GM18867 (cell line): ENCODE results near the gene ACTR2.
"Not testable (repeated sequence)": the region's sequence is repeated elsewhere in the genome, so short reads cannot be mapped to it uniquely, and the experiment has no call there.

Experiments used
- ATAC-seq: cut with Tn5 transposase; IDR thresholded peaks from one replicate; pipeline ENCODE4 v1.9.1; 2021; ENCODE audit warnings: mild to moderate bottlenecking, moderate library complexity; ENCODE audit not compliant: unreplicated experiment

Gene ACTR2

DNA sequence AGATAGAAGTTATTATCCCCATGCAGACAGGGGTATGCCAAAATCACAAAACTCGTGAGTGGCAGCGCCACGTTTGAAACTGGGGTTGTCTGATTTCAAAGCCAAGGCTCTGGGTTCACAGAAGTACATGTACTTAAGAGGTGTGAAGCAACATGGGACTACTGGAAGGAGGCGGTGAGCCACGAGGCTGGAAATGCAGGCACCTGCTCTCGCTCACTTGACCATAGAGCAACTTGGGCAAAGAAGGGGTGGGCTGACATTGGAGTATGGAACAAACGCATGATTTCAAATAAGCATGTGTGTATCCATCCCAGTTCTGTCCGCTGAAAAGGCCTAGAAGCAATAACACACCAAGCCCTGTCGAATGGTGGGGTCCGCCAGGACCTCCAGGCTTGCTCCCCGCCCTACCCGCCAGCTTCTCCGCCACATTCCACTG lies 593 bp upstream of the ACTR2 start:
- peak; percentile 15 for ATAC-seq

DNA sequence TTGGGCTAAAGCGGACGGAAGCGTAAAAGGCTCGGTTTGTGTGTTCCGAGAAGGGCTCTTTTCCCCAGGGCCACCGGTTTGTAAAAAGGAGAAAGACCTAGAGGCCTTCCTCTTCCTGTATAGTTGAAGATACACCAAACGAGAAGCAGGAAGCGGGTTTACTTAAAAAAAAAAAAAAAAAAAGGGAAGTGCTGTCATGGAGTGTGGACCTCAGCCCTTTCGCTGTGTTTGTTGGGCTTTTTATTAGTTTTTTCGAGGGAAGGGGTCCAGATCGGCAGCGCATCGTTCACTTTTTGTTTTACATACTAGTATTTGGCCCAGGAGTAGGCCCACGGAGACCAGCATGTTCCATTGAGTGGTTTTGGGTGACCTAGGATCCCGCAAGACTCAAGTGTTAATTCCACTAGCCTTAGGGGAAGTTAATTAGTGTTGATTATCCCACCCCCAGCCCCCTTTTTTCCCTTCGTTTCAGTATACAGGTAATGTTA lies 676 bp downstream of the ACTR2 start:
- peak; percentile 28 for ATAC-seq

DNA sequence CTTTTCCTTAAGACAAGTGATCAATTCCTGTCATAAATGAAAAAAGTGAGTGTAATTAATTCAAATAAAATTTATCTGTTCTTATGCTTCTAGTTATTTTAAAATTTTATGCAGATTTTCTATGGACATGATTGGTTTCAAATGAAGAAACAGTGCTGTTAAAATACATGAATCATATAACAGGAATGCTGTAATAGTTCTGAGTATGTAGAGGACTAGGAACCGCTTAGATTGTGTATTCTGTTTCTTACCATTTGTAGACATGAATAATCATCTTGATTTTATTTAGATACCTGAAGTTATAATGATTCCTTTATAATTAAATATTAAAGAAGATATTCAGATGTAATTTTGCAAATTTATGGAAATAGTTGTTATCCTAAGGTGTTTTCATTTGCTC lies 3.5 kb downstream of the ACTR2 start:
- no peak for ATAC-seq

DNA sequence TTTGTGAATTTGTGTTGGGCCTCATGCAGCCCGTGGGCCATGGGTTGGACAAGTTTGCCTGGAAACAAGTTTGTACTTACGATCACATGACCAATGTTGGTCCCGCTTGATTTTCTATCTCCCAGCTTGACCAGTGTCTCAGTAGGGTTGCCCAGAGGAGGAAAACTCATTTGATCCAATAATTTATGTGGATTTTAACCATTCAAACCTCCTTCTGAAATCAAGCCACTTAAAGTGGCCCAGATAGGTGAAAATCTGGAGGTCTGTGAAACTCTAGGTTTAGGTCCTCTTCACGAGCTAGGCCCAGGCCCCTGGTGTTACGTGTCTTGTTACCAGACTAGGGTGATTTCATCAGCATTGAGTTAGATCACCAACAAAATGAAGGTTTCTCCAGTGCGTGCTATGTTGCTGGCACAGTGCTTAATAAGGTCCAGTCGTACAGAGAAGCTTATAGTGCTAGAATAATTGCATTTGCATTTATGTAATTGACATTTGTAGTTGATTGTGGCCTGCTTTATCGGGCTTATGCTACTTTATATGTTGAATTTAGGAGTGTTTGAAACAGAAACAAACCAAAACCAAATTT lies 4.4 kb downstream of the ACTR2 start:
- no peak for ATAC-seq

DNA sequence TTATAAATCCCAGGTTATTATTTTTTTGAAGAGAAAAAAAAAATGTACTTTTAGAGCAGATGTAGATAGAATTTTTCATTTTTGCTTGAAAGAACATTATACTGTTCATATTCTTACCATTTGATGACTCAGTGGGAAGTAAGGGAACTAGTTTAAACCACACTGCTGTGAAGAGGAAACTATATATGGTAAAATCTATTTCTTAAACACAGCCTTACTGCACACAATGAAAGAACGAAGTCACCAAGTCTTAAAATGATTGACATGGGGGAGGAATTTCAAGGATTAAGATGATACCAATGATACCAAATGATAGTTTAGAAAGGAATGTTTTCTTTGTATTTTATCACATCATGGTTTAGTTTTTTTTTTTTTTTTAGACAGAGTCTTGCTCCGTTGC lies 5.0 kb downstream of the ACTR2 start:
- no peak for ATAC-seq

DNA sequence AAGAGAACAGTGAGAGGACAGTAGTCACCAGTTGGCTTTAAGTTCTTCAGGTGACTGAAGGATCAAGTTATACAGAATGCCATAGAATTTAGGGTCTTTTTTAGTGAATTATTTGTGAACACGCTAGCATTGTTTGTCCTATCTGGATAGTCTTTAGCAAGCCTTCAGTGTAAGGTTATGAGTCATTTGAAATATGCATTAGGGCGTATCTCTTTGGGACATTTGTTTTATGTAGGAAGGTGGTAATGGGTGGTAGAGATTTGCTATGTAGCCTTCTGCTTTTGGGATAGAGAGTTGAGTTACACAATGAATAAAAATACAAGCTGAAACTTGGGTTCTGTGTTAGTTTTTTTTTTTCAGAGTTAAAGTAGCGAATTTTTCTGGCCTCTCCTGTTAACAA lies 13.0 kb downstream of the ACTR2 start:
- no peak for ATAC-seq

DNA sequence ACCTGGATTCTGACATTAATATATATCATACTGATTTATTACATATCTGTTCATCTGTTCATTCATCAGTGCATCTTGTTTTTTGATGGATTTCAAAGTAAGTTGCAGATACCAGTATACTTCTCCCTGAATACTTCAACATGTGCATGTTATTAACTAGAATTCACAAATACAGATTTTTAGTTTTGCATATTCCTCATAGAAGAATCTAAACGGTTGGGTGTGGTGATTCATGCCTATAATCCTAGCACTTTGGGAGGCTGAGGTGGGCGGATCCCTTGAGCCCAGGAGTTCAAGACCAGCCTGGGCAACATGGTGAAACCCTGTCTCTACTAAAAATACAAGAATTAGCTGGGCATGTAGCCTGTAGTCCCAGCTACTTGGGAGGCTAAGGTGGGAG lies 16.8 kb downstream of the ACTR2 start:
- ATAC-seq = not testable (repeated sequence)

DNA sequence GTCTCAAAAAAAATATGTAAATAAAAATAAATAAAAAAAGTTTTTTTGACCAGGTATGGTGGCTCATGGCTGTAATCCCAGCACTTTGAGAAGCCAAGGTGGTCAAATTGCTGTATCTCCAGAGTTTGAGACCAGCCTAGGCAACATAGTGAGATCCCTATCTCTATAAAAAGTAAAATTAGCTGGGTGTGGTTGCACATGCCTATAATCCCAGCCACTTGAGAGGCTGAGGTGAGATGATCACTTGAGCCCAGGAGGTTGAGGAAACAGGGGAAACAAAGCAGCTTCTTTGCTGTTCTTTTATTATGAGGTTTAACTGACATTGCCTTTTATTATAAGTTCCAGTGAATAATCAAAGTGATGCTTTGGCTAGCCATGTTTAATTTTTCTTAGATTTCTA lies 25.0 kb downstream of the ACTR2 start:
- no peak for ATAC-seq

DNA sequence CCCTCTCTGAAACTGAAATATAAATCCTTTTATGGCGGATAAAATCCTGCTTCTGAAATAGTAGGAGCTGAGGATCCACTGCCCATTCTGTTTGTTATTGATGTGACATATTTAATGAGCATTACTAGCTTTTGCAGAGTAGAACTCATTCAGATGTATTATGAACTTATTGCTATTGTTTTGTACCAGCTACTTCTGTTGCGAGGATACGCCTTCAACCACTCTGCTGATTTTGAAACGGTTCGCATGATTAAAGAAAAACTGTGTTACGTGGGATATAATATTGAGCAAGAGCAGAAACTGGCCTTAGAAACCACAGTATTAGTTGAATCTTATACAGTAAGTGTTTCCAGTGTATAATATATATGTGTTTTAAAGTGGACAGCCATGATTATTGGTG lies 27.7 kb downstream of the ACTR2 start:
- no peak for ATAC-seq

DNA sequence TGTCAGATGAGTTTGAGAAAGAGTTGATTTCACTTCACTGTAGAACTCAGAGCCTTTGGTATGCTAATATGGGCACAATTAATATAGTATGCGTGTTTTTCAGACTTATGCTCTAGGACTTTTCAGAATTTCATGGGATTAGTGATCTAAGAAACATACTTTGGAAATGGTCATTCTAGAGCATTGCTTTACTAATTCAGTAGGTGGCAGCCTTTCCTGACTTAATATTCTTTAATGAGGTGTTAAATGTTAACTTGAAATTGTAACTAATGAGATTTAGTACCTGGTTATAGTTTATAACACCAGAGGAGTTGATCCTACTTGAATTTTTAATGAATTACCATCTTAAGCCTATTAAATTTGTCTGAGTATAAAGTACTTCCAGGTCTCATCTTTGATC lies 28.4 kb downstream of the ACTR2 start:
- no peak for ATAC-seq

DNA sequence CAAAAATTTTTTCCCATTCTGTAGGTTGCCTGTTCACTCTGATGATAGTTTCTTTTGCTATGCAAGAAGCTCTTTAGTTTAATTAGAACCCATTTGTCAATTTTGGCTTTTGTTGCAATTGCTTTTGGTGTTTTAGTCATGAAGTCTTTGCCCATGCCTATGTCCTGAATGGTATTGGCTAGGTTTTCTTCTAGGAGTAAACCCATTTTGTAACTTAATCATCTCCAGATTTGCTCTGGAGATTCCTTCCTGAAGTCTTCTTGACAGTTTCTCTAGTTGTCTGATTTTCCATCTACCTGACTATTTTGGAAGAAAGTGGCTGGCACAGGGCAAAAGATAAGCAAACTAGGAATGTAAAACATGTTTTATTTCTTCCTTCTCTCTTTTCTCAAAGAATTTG lies 30.2 kb downstream of the ACTR2 start:
- ATAC-seq = not testable (repeated sequence)

DNA sequence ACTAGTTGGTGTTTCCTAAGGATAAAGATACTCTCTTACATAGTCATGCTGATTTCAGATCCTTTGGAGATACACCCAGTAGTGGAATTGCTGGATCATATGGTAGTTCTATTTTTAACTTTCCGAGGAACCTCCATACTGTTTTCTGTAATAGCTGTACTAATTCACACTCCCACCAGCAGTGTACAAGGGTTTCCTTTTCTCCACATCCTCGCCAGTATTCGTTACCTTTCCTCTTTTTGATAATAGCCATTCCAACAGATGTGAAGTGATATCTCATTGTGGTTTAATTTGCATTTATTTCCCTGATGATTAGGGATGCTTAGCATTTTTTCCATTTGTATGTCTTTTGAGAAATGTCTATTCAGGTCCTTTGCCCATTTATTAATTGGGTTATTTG lies 34.0 kb downstream of the ACTR2 start:
- no peak for ATAC-seq

DNA sequence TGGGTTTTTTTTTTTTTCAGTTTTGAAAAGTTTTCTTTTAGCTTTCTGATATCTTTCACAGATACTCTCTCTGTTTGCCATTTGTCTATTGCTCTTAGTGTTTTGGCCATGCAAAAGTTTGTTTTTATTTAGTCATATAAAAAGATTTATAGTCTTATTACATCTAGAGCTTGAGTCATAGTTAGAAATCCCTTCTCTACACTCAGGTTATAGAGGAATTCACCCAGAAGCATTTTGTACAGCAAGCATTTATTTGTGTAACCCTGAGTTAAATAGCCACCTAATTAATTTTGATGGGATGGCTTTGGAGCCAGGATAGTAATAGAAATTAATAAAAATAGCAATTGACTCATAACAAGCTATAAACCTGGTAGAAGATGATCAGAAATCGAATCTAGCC lies 35.6 kb downstream of the ACTR2 start:
- no peak for ATAC-seq

DNA sequence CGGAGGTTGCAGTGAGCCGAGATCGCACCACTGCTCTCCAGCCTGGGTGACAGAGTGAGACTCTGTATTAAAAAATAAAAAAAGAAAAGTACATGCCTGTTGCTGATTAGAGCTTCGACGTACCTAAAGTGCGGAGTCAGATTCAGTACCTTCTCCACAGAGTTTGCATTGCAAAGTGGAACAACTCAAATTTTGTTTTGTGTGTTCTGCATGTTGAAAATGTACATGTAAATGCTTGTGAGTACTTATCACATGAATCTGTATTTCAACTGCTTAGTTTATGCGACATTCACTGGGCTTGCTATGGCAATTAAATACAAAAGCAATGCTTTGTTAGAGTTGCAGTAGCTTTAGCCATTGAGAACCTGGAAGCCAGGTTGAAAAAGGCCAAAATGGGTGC lies 36.4 kb downstream of the ACTR2 start:
- ATAC-seq = no peak

DNA sequence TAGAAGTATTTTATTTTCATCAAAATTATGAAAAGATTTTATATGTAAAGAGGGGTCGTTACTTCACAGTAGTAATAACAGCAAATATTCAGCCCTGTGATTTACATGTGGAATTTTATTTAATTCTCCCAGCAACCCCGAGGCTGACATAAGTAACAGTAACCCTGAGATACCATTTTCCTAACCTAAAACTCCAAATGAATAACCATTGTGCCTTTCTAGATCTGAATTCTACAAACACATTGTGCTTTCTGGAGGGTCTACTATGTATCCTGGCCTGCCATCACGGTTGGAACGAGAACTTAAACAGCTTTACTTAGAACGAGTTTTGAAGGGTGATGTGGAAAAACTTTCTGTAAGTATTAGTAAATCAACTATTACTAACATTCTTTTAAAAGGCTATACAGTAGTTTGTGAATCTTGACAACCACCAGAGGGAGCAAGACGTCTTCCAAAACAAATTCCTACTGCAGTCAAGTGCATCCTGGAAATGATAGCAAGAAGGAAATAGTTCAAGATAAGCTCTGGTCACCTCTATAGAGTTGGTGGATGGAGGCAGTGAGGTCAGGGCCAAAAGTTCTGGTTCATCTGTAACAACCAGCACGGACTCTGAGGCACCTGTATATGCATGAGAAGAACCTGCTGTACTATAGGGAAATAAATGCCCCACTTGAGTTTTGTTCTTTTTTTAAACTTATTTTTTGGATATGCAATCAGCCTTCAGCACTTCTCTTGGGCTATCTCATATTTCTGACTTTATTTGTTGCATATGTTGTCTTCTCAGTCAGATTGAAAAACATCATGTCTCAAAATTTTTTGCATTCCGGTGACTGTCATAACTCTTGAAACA lies 37.4 kb downstream of the ACTR2 start:
- no peak for ATAC-seq

DNA sequence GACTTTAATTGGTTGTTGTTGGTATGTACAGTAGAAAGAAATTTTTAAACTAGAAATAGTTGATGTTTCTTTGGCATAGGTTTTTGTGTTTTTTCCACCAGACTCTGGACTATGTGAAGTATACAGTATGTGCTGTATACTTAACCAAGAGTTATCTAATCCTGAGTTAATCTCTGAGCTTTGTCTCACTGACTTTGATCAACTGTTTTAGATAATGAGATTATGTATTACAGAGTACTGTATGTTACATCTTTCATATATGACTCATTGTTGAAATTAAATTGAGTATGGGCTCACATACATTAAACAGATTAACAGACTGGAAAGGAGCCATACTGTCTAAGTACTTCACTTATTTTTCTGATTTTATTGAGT lies 38.0 kb downstream of the ACTR2 start:
- ATAC-seq = no peak

DNA sequence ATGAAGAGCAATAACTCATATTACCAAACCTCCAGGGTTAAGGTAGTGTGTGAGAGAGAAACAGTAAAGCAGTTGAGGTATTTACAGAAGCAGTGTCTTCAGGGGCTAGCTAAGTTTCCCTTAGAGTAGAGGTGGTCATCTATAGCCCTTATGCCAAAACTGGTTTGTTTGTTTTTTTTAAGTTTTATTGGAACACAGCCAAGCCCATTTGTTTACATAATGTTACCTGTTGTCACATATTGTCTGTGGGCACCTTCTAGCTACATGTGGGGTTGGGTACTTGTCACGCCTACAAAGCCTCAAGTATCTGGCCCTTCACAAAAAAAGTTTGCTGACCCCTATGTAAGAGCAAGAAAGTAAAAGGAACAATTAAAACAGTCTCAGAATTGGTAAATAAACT lies 39.4 kb downstream of the ACTR2 start:
- ATAC-seq = no peak

DNA sequence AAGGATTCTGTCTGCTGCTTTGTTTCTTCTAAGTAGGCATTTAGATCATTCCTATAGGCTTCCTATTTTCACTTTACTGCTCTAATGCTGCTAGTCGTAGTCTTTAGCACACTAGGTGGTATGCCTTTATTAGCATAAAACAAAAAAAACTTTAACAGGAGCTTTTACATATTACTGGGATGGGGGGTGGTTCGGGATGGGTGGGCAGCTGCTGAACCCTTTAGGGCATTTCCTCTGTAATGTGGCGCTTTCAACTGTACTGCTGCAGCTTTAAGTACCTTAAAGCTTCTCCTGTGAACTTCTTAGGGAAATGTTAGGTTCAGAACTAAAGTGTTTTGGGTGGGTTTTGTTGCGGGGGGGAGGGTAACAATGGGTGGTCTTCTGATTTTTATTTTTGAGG lies 41.3 kb downstream of the ACTR2 start:
- no peak for ATAC-seq

DNA sequence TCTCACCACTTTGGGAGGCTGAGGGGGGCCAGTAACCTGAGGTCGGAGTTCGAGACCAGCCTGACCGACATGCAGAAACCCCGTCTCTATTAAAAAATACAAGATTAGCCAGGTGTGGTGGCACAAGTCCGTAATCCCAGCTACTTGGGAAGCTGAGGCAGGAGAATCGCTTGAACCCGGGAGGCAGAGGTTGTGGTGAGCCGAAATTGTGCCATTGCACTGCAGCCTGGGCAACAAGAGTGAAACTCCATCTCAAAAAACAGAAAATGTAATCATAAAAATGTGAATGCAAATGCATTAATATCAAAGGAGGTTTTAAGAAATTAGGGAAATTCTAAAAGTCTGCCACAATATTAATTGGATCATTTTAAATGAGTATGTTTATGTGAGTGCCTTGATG lies 45.7 kb downstream of the ACTR2 start:
- ATAC-seq = no peak

DNA sequence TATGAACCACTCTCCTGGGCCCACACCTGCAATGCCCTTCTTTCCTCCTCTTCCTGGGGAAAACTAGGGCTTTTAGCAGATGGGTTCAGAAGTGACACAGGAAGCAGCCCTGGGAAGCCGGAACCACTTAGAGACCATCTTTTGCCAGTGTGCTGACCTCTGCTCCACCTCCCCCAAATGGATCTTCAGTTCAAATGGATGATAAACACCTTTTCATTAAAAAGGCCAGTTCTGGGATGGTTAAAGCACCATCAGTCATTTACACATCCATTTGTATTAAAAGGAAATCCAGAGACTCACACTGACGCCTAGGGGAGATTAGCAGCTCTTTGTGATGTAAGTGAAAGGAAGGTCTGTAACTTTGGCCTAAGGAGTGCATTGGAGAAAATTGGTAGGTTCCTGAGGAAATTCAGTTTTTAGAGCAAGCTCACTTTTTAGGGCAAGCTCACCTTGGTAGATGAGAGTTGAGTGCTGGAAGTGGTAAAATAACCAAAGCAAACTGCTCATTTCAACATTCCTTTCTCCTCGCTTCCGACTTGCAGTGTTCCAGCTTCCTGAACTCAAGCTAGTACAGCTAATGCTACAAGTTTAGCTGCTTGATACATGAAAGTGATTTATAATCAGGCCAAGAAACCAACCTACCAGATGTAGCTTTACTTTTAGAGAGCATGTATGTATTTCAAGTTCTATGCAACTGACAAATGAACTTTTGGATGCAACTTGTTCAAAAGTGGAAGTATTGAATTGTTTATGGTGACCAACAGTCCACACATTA lies 47.7 kb downstream of the ACTR2 start:
- no peak for ATAC-seq

DNA sequence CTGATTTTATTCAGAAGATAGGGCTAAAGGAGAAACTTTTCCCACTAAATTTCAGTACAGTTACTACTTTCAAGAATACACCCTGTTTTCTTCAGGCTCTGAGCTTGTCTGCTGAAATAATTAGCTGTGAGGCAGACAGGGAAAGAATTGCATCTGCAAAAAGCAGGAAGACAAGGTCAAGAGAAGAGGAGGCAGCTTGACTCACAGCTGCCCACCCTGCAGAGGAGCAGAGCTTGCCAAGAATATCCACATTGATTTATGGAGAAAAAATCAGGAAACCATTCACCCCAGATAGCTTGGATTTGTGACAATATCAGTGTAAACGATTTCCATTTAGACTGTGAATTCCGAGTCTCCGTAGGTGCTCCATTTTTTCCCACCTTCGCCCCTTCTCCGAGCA lies 49.0 kb downstream of the ACTR2 start:
- ATAC-seq = no peak

DNA sequence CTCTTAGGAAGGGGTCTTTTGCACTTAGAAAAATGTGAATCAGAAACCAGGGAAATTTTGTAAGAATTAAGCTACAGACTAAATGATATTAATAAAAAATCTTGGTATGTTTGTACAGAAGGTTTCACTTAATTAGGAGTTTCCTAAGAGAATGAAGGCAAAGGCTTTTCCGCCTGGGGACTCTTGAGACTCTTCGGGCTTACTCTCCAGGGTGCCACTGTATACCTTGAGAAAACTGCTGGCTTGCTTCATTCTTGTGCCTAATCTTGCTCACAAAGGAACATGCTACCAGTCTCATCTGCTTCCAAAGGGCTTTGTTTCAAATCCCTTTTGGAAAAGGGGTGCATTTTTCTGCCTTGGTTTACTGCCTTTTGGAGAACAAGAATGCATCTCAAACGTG lies 49.5 kb downstream of the ACTR2 start:
- no peak for ATAC-seq
